CD4-positive, CD25-positive, alpha-beta regulatory T cell (primary cell): ENCODE measurements around the gene CFAP54. TPM values are rescaled to one million over a fixed set of nuclear protein-coding genes. Genes with fewer than 3 reads are reported as not detected.

ENCODE experiments used
- ATAC-seq, 2 donors: fragments of 150-1000 bp; cut with Tn5 transposase; one replicate each; pipeline ENCODE4 v1.10.0; 2021; ENCODE audit warnings: low read depth in 2 of 2, moderate number of reproducible peaks in 2 of 2, moderate library complexity in 1 of 2
- DNase-seq, 3 donors: peaks; one replicate each; pipeline versions ENCODE4 v3.0.0 to v3.0.0-alpha.2; 2012 to 2022; ENCODE audit warnings: mixed read lengths in 1 of 3
- H3K27ac ChIP-seq: one replicate; pipeline ENCODE4 v1.7.0; 2013; ENCODE audit warnings: mild to moderate bottlenecking, low read length; ENCODE audit not compliant: insufficient read depth, poor library complexity, severe bottlenecking
- H3K27me3 ChIP-seq: one replicate; pipeline ENCODE4 v1.7.0; 2013; ENCODE audit warnings: low read length; ENCODE audit not compliant: control insufficient read depth, insufficient read depth
- H3K36me3 ChIP-seq: one replicate; pipeline ENCODE4 v1.7.0; 2013; ENCODE audit warnings: mild to moderate bottlenecking, low read length, moderate library complexity; ENCODE audit not compliant: control insufficient read depth, insufficient read depth
- H3K4me1 ChIP-seq: 2 replicates; pipeline ENCODE4 v1.7.0; 2013; ENCODE audit warnings: mild to moderate bottlenecking, low read length; ENCODE audit not compliant: insufficient read depth, control insufficient read depth, poor library complexity, severe bottlenecking
- H3K4me3 ChIP-seq: one replicate; pipeline ENCODE4 v1.7.0; 2013; ENCODE audit warnings: low read depth, mild to moderate bottlenecking, low read length, moderate library complexity
- H3K9me3 ChIP-seq, 2 experiments: 1 replicate in 1 of 2; 2 replicates in 1 of 2; pipeline ENCODE4 v1.7.0; 2013; ENCODE audit warnings: low read length in 2 of 2, mild to moderate bottlenecking in 1 of 2, moderate library complexity in 1 of 2; ENCODE audit not compliant: control insufficient read depth in 2 of 2
- H3K27ac Mint-ChIP-seq, 3 donors: one replicate each; pipeline ENCODE4 v1.8.0; 2020 to 2022; ENCODE audit warnings: mild to moderate bottlenecking in 3 of 3, mixed read lengths in 3 of 3, moderate library complexity in 2 of 3
- H3K27me3 Mint-ChIP-seq: one replicate; pipeline ENCODE4 v1.8.0; 2022; ENCODE audit warnings: mild to moderate bottlenecking, mixed read lengths
- H3K36me3 Mint-ChIP-seq: one replicate; pipeline ENCODE4 v1.8.0; 2020; ENCODE audit warnings: mixed read lengths
- H3K4me1 Mint-ChIP-seq, 4 donors: one replicate each; pipeline ENCODE4 v1.8.0; 2020 to 2022; ENCODE audit warnings: mixed read lengths in 4 of 4, mild to moderate bottlenecking in 1 of 4
- H3K4me3 Mint-ChIP-seq, 4 donors: one replicate each; pipeline ENCODE4 v1.8.0; 2020 to 2022; ENCODE audit warnings: mild to moderate bottlenecking in 4 of 4, mixed read lengths in 4 of 4, moderate library complexity in 3 of 4
- H3K9me3 Mint-ChIP-seq, 7 donors: one replicate each; pipeline ENCODE4 v1.8.0; 2020 to 2022; ENCODE audit warnings: mixed read lengths in 7 of 7, mild to moderate bottlenecking in 3 of 7, moderate library complexity in 2 of 7
- polyA plus RNA-seq, 4 donors: library from polyadenylated mRNA; unstranded; fragments of 300-500 nt; fragmentation: Illumina TruSeq; gene quantifications; one replicate each; pipeline ENCODE4 v1.2.3, GENCODE V29; 2021
- total RNA-seq: library from RNA; stranded (reverse); gene quantifications from one replicate; pipeline ENCODE4 v1.2.3, GENCODE V29; 2022

CFAP54 gene
- total and polyA plus RNA-seq, 5 donors from 2014 or later: 0.07 to 0.32 (median 0.27) TPM; not detected in 2

GRCh38 chr12:96503976-96504375 is 14.6 kb downstream of the CFAP54 start:
- Mint-ChIP-seq H3K36me3 (no peaks in the 10 kb centered on the region), H3K9me3 (peaks cover 0 to 1% (median 0%) of the 10 kb centered on the region in 7 donors), H3K4me3 (no peak overlapping the region), H3K27me3 (no peaks in the 10 kb centered on the region), H3K4me1 (peaks cover 27 to 38% (median 32%) of the 10 kb centered on the region in 4 donors), H3K27ac (no peak overlapping the region)
- H3K27me3 ChIP-seq: no peaks in the 10 kb centered on the region
- no peak for ATAC-seq
- peaks cover 30% of the 10 kb centered on the region for H3K4me1 ChIP-seq
- DNase-seq: no peak
- H3K4me3 ChIP-seq: no peak overlapping the region
- no peak overlapping the region for H3K27ac ChIP-seq
- H3K9me3 ChIP-seq: no peaks in the 10 kb centered on the region
- no peaks in the 10 kb centered on the region for H3K36me3 ChIP-seq

- no peak overlapping the region for H3K4me3 ChIP-seq
- H3K4me1 ChIP-seq: peaks cover 14% of the 10 kb centered on the region
- Mint-ChIP-seq H3K4me3 (no peak overlapping the region), H3K27ac (no peak overlapping the region), H3K36me3 (no peaks in the 10 kb centered on the region), H3K9me3 (no peaks in the 10 kb centered on the region), H3K27me3 (no peaks in the 10 kb centered on the region), H3K4me1 (peaks cover 9 to 18% (median 12%) of the 10 kb centered on the region in 4 donors)
- H3K27ac ChIP-seq: no peak overlapping the region
- H3K36me3 ChIP-seq: no peaks in the 10 kb centered on the region
- no peak for DNase-seq
- no peaks in the 10 kb centered on the region for H3K9me3 ChIP-seq
- no peak for ATAC-seq
- no peaks in the 10 kb centered on the region for H3K27me3 ChIP-seq
Measured at GRCh38 chr12:96506776-96507175, 17.4 kb downstream of the CFAP54 start.

GRCh38 chr12:96510306-96510764 is 21.0 kb downstream of the CFAP54 start:
- Histone ChIP-seq H3K36me3 (no peaks in the 10 kb centered on the region), H3K27ac (no peak overlapping the region), H3K4me1 (no peaks in the 10 kb centered on the region), H3K4me3 (no peak overlapping the region), H3K9me3 (no peaks in the 10 kb centered on the region), H3K27me3 (no peaks in the 10 kb centered on the region)
- DNase-seq (no peak), ATAC-seq (no peak)
- Mint-ChIP-seq H3K27ac (peak overlapping the region in 1 of 3 donors; percentile 46), H3K9me3 (no peaks in the 10 kb centered on the region), H3K4me3 (no peak overlapping the region), H3K27me3 (no peaks in the 10 kb centered on the region), H3K4me1 (peaks cover 0 to 5% (median 1%) of the 10 kb centered on the region in 4 donors), H3K36me3 (no peaks in the 10 kb centered on the region)

- H3K27ac Mint-ChIP-seq: no peak overlapping the region
- ATAC-seq (no peak), DNase-seq (no peak)
- no peak overlapping the region for H3K4me3 Mint-ChIP-seq
- H3K36me3 ChIP-seq: no peaks in the 10 kb centered on the region
- peaks cover 4 to 11% (median 8%) of the 10 kb centered on the region in 4 donors for H3K4me1 Mint-ChIP-seq
- H3K36me3 Mint-ChIP-seq: no peaks in the 10 kb centered on the region
- peaks cover 6% of the 10 kb centered on the region for H3K4me1 ChIP-seq
- no peaks in the 10 kb centered on the region for H3K9me3 ChIP-seq
- H3K27me3 ChIP-seq: no peaks in the 10 kb centered on the region
- no peaks in the 10 kb centered on the region for H3K27me3 Mint-ChIP-seq
- H3K27ac ChIP-seq: no peak overlapping the region
- H3K4me3 ChIP-seq: no peak overlapping the region
- no peaks in the 10 kb centered on the region for H3K9me3 Mint-ChIP-seq
Measured at GRCh38 chr12:96513166-96513565, 23.8 kb downstream of the CFAP54 start.

- H3K9me3 ChIP-seq: no peaks in the 10 kb centered on the region
- no peak for DNase-seq
- no peaks in the 10 kb centered on the region for H3K36me3 ChIP-seq
- Mint-ChIP-seq H3K27me3 (no peaks in the 10 kb centered on the region), H3K27ac (no peak overlapping the region), H3K4me3 (no peak overlapping the region), H3K4me1 (peaks cover 4 to 11% (median 8%) of the 10 kb centered on the region in 4 donors), H3K36me3 (no peaks in the 10 kb centered on the region), H3K9me3 (no peaks in the 10 kb centered on the region)
- peaks cover 6% of the 10 kb centered on the region for H3K4me1 ChIP-seq
- H3K4me3 ChIP-seq: no peak overlapping the region
- H3K27ac ChIP-seq: no peak overlapping the region
- no peak for ATAC-seq
- no peaks in the 10 kb centered on the region for H3K27me3 ChIP-seq
Measured at GRCh38 chr12:96513681-96514080, 24.3 kb downstream of the CFAP54 start.

- Mint-ChIP-seq H3K36me3 (no peaks in the 10 kb centered on the region), H3K27me3 (no peaks in the 10 kb centered on the region), H3K27ac (no peak overlapping the region), H3K9me3 (no peaks in the 10 kb centered on the region), H3K4me3 (no peak overlapping the region), H3K4me1 (peaks cover 4 to 11% (median 5%) of the 10 kb centered on the region in 4 donors)
- peaks cover 6% of the 10 kb centered on the region for H3K4me1 ChIP-seq
- no peaks in the 10 kb centered on the region for H3K9me3 ChIP-seq
- H3K27ac ChIP-seq: no peak overlapping the region
- no peaks in the 10 kb centered on the region for H3K27me3 ChIP-seq
- H3K36me3 ChIP-seq: no peaks in the 10 kb centered on the region
- DNase-seq (no peak), ATAC-seq (no peak)
- H3K4me3 ChIP-seq: no peak overlapping the region
Measured at GRCh38 chr12:96514328-96514727, 25.0 kb downstream of the CFAP54 start.

- DNase-seq: peak; percentile 73 to 93 (median 83)
- peak overlapping the region; percentile 69 for H3K4me3 ChIP-seq
Measured at GRCh38 chr12:96516472-96517430, 27.4 kb downstream of the CFAP54 start.

More at GRCh38 chr12:96516472-96517430, 27.4 kb downstream of the CFAP54 start:
- Histone ChIP-seq H3K4me1 (peaks cover 6% of the 10 kb centered on the region), H3K27me3 (no peaks in the 10 kb centered on the region), H3K9me3 (no peaks in the 10 kb centered on the region), H3K27ac (no peak overlapping the region), H3K36me3 (no peaks in the 10 kb centered on the region)
- Mint-ChIP-seq H3K4me1 (peaks cover 4 to 11% (median 5%) of the 10 kb centered on the region in 4 donors), H3K36me3 (no peaks in the 10 kb centered on the region), H3K27me3 (no peaks in the 10 kb centered on the region), H3K9me3 (no peaks in the 10 kb centered on the region), H3K4me3 (peak overlapping the region in 2 of 4 donors; percentile 3 to 23), H3K27ac (peak overlapping the region in 2 of 3 donors; percentile 31 to 87)
- ATAC-seq: peak; percentile 79 to 84
